Measurements from ENCODE around the gene FAF2. TPM values are rescaled to one million over a fixed set of nuclear protein-coding genes. Genes with fewer than 3 reads are reported as not detected.

FAF2 gene
- total and polyA plus RNA-seq, 2 donors (not counting 3 experiments of a cell fraction or from before 2014, with no cell fraction given), result 27.9 to 43.5 TPM

DNA sequence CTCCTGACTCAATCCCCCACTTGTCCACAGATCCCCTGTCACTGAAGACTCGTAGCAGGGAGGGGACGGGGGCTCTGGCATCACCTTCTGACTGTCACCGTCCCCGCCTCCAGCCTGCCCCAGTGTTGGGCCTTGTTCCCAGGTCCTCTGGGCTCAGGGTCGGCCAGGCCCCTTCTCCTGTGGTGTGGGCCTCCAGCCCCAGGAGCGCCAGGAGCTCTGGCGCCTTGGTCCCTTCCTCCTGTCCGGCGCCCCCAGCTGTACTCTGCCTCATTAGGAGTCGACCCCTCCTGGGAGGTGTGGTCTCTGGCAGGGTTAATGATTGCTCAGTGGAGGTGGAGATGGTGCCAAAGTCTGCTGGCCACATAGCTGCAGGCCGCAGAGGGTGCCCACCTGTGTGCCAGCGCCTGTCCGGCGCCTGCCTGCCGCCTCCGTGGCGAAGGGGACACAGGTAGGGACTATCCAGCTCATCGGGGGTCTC is 100.8 kb downstream of the FAF2 start, which contains the start of gene CDHR2:
TSS of gene CDHR2 (plus strand) at position 376 of the 478 bp plus-strand sequence. CDS start 16,011 bp downstream, outside the sequence.
- DNase-seq (ENCODE audit: low read depth, low spot score) (no peak), FAIRE-seq (no peak)
- Histone ChIP-seq H3K9me3 (replicated peaks; ENCODE audit: control insufficient read depth, insufficient read depth, low read length) (no peaks in the 10 kb centered on the region), H3K79me2 (ENCODE audit: control insufficient read depth, insufficient read depth, low read length) (no peaks in the 10 kb centered on the region), H3K36me3 (ENCODE audit: control insufficient read depth in 2 of 2, extremely low read depth in 1 of 2, insufficient read depth in 2 of 2, low read length in 2 of 2) (no peaks in the 10 kb centered on the region), H3K9ac (replicated peaks; ENCODE audit: extremely low read depth, insufficient read depth, low read length) (no peak within 1 kb of the TSS), H3K27ac (ENCODE audit: insufficient read depth, low read depth, low read length) (no peak within 1 kb of the TSS), H3K9me1 (replicated peaks; ENCODE audit: control insufficient read depth, extremely low read depth, insufficient read depth, low read length) (no peaks in the 10 kb centered on the region), H3K4me2 (ENCODE audit: insufficient read depth, low read length) (no peak within 1 kb of the TSS), H4K20me1 (replicated peaks; ENCODE audit: control insufficient read depth, extremely low read depth, insufficient read depth, low read length) (no peaks in the 10 kb centered on the region), H3K27me3 (ENCODE audit: control insufficient read depth in 2 of 2, insufficient read depth in 2 of 2, low read length in 2 of 2) (no peaks in the 10 kb centered on the region), H2AFZ (ENCODE audit: low read depth, low read length) (no peak within 1 kb of the TSS), H3K4me1 (ENCODE audit: control insufficient read depth, extremely low read depth, insufficient read depth, low read length) (peaks cover 1% of the 10 kb centered on the region), H3K4me3 (replicated peaks in 1 of 3; ENCODE audit: insufficient read depth in 1 of 3, low read depth in 1 of 3, low read length in 3 of 3) (no peak within 1 kb of the TSS)
- TF ChIP-seq CTCF (IDR thresholded peaks at IDR 0.05; ENCODE audit: extremely low read depth in 1 of 2, insufficient read depth in 1 of 2, low read depth in 1 of 2, low read length in 2 of 2), result no peak
- no peak for TF ChIP-seq EZH2 (IDR thresholded peaks at IDR 0.05; ENCODE audit: borderline replicate concordance, low read depth, low read length, severe bottlenecking)
- TF ChIP-seq GATA2 (IDR thresholded peaks at IDR 0.05; ENCODE audit: insufficient read depth, insufficient read length, low read depth, low read length), result no peak
- TF ChIP-seq POLR2AphosphoS5 (IDR thresholded peaks at IDR 0.05; ENCODE audit: insufficient read depth, low read depth, low read length), result no peak
- no peak for TF ChIP-seq MYC (IDR thresholded peaks at IDR 0.05; ENCODE audit: low read depth, low read length)
- TF ChIP-seq, protein P1, sequence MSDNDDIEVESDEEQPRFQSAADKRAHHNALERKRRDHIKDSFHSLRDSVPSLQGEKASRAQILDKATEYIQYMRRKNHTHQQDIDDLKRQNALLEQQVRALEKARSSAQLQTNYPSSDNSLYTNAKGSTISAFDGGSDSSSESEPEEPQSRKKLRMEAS (IDR thresholded peaks at IDR 0.05; ENCODE audit: insufficient read depth, insufficient read length), result no peak
- TF ChIP-seq JUN (IDR thresholded peaks at IDR 0.05; ENCODE audit: borderline replicate concordance, insufficient read depth, insufficient read length, low read depth), result no peak
- TF ChIP-seq FOS (IDR thresholded peaks at IDR 0.05; ENCODE audit: borderline replicate concordance, insufficient read depth, low read length), result no peak
- no peak for TF ChIP-seq POLR2A (IDR thresholded peaks at IDR 0.05; ENCODE audit: low read depth, low read length)
- POLR2A ChIA-PET, result interaction anchor here (0.6 kb wide), 1 partner anchor 71 kb away, joined by 7 read pairs; no protein-coding TSS in a partner anchor
- dilution Hi-C loops (cut with MboI; ENCODE audit: extremely low pct_ligation_motif_present, low sequenced_read_pairs) (no loop called here), intact Hi-C loops (cut with micrococcal nuclease) (no loop called here)
- no TSS peak for BruUV-seq (replicated peaks)
- CTCF ChIA-PET, result interaction anchor here (1.3 kb wide), 1 partner anchor 25 kb away, joined by 3 read pairs; no protein-coding TSS in a partner anchor

Data from endothelial cell of umbilical vein (primary cell).